GM23248 (cell line): ENCODE results near the gene TAX1BP3. TPM values are rescaled to one million over a fixed set of nuclear protein-coding genes. Genes with fewer than 3 reads are reported as not detected.

Experiments used
- DNase-seq: peaks from one replicate; pipeline ENCODE4 v3.0.0-alpha.2; 2015
- H2AFZ ChIP-seq: fragments of 200-600 bp; sonication (generic); 2 replicates; pipeline ENCODE4 v1.6.1; 2016; ENCODE audit warnings: antibody characterized with exemption
- H3F3A ChIP-seq: fragments of 200-600 bp; sonication (generic); 2 replicates; pipeline ENCODE4 v1.6.1; 2016; ENCODE audit warnings: mild to moderate bottlenecking, antibody characterized with exemption, mixed run types; ENCODE audit not compliant: insufficient read depth
- H3K27ac ChIP-seq: fragments of 200-600 bp; sonication (generic); 2 replicates; pipeline ENCODE4 v1.5.1; 2016; ENCODE audit warnings: mild to moderate bottlenecking
- H3K27me3 ChIP-seq: fragments of 200-600 bp; sonication (generic); replicated peaks from 2 replicates; pipeline ENCODE4 v1.6.1; 2016; ENCODE audit warnings: mild to moderate bottlenecking; ENCODE audit not compliant: insufficient read depth
- H3K36me3 ChIP-seq: fragments of 200-600 bp; sonication (generic); 2 replicates; pipeline ENCODE4 v1.6.1; 2016; ENCODE audit warnings: low read depth, mild to moderate bottlenecking
- H3K4me1 ChIP-seq: fragments of 200-600 bp; sonication (generic); 2 replicates; pipeline ENCODE4 v1.6.1; 2016; ENCODE audit warnings: mild to moderate bottlenecking; ENCODE audit not compliant: insufficient read depth
- H3K4me2 ChIP-seq: fragments of 200-600 bp; sonication (generic); one replicate; pipeline ENCODE4 v1.6.1; 2016; ENCODE audit warnings: mild to moderate bottlenecking; ENCODE audit not compliant: unreplicated experiment
- H3K4me3 ChIP-seq: fragments of 200-600 bp; sonication (generic); 2 replicates; pipeline ENCODE4 v1.5.1; 2016; ENCODE audit warnings: mild to moderate bottlenecking
- H3K79me2 ChIP-seq: fragments of 200-600 bp; sonication (generic); 2 replicates; pipeline ENCODE4 v1.6.1; 2016; ENCODE audit warnings: mild to moderate bottlenecking; ENCODE audit not compliant: insufficient read depth
- H3K9ac ChIP-seq: fragments of 200-600 bp; sonication (generic); 2 replicates; pipeline ENCODE4 v1.6.1; 2016; ENCODE audit warnings: mild to moderate bottlenecking
- H3K9me2 ChIP-seq: fragments of 200-600 bp; sonication (generic); 2 replicates; pipeline ENCODE4 v1.6.1; 2016; ENCODE audit warnings: mixed run types, mild to moderate bottlenecking, moderate library complexity; ENCODE audit not compliant: insufficient read depth
- H3K9me3 ChIP-seq: fragments of 200-600 bp; sonication (generic); one replicate; pipeline ENCODE4 v1.6.1; 2017; ENCODE audit warnings: low read depth
- H4K20me1 ChIP-seq: fragments of 200-600 bp; sonication (generic); 2 replicates; pipeline ENCODE4 v1.6.0; 2016; ENCODE audit not compliant: insufficient read depth
- EZH2 ChIP-seq: fragments of 200-600 bp; sonication (generic); IDR thresholded peaks from 2 replicates; pipeline ENCODE4 v1.6.1; 2018; ENCODE audit warnings: antibody characterized with exemption, mild to moderate bottlenecking; ENCODE audit not compliant: insufficient read depth, poor library complexity, severe bottlenecking
- EZH2phosphoT487 ChIP-seq: fragments of 200-600 bp; sonication (generic); IDR thresholded peaks from 2 replicates; pipeline ENCODE4 v1.6.1; 2018; ENCODE audit warnings: antibody characterized with exemption, moderate library complexity, mild to moderate bottlenecking, low read depth; ENCODE audit not compliant: insufficient read depth
- WGBS, 2 experiments: methylation state at CpG; one replicate each; pipeline ENCODE4 v1.1.6; 2015 to 2017; ENCODE audit warnings: low lambda C conversion rate in 2 of 2, low coverage in 1 of 2; ENCODE audit errors: missing lambda C conversion rate in 2 of 2; 5-methylcytosine and 5-hydroxymethylcytosine counted together
- in situ Hi-C: fragments of 300-500 bp; cut with MboI; formaldehyde crosslinking; loops from 2 replicates; pipeline ENCODE4 v1.15.0; 2020
- polyA plus RNA-seq: library from polyadenylated mRNA; unstranded; fragments of >200 nt; fragmentation: Nextera tagmentation; extraction: Ambion mirVana; gene quantifications from 2 replicates; pipeline ENCODE4 v1.2.1, GENCODE V29; 2016
- total RNA-seq: library from RNA; depleted of rRNA; stranded (reverse); fragments of >200 nt; shearing (Covaris generic); gene quantifications from 2 replicates; pipeline ENCODE4 v1.2.3, GENCODE V29; 2014

Gene TAX1BP3
- total and polyA plus RNA-seq, 2 experiments from 2014 or later, result 331 to 418 TPM

GRCh38 chr17:3693829-3694231 is 25.5 kb upstream of the TAX1BP3 start:
- no peak for TF ChIP-seq EZH2phosphoT487
- TF ChIP-seq EZH2, result no peak
- Histone ChIP-seq H3K79me2 (no peaks in the 10 kb centered on the region), H3K27ac (no peak overlapping the region), H3K4me3 (no peak overlapping the region), H3F3A (peaks cover 4% of the 10 kb centered on the region; the same call in 1 of the 2 replicates), H4K20me1 (no peaks in the 10 kb centered on the region), H2AFZ (no peak overlapping the region), H3K27me3 (no peaks in the 10 kb centered on the region), H3K9ac (no peak overlapping the region), H3K4me1 (peaks cover 10% of the 10 kb centered on the region; the same call in 1 of the 2 replicates), H3K36me3 (no peaks in the 10 kb centered on the region), H3K9me3 (no peaks in the 10 kb centered on the region), H3K4me2 (no peak overlapping the region), H3K9me2 (no peaks in the 10 kb centered on the region)
- WGBS, 2 experiments, result 84 to 85% methylated on average over 9 of the region's 9 CpGs
- in situ Hi-C loops, result no loop called here
- no peak for DNase-seq

DNA sequence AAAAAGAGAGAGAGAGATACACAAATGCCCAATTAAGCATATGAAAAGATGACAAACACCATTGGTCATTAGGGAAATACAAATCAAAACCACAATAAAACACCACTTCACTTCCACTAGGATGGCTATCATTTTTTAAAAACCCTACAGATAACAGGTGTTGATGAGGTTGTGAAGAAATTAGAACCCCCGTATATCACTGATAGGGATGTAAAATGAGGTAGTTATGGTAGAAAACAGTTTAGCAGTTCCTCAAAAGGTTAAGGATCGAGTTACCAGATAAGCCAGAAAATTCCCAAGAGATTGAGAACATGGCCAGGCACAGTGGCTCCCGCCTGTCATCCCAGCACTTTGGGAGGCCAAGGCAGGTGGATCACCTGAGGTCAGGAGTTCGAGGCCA is 24.8 kb upstream of the TAX1BP3 start:
- Histone ChIP-seq H3K79me2 (no peaks in the 10 kb centered on the region), H3F3A (peaks cover 4% of the 10 kb centered on the region; the same call in 1 of the 2 replicates), H3K4me3 (no peak overlapping the region), H3K4me2 (no peak overlapping the region), H3K27me3 (no peaks in the 10 kb centered on the region), H3K9ac (no peak overlapping the region), H3K4me1 (peaks cover 10% of the 10 kb centered on the region; the same call in 1 of the 2 replicates), H3K9me3 (no peaks in the 10 kb centered on the region), H4K20me1 (no peaks in the 10 kb centered on the region), H3K27ac (no peak overlapping the region), H3K36me3 (no peaks in the 10 kb centered on the region), H2AFZ (no peak overlapping the region), H3K9me2 (no peaks in the 10 kb centered on the region)
- no peak for TF ChIP-seq EZH2phosphoT487
- TF ChIP-seq EZH2, result no peak
- no peak for DNase-seq
- 82 to 96% methylated on average over 4 of the region's 4 CpGs for WGBS, 2 experiments
- in situ Hi-C loops, result no loop called here

DNA sequence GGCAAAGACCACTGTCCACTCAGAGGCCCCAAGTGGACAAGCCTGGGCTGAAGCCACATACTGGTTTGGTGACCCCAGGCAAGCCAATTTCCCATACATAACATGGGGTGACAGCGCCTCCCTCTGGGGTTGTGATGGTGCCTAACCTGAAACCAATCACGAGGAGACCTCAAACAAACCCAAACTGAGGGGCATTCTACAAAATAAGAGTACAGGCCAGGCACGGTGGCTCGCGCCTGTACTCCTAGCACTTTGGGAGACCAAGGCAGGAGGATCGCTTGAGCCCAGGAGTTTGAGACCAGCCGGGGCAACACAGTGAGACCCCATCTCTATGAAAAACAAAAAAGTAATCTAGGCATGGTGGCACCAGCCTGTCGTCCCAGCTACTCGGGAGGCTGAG is 24.0 kb upstream of the TAX1BP3 start:
- H3K79me2 ChIP-seq, result no peaks in the 10 kb centered on the region
- H3K9me3 ChIP-seq, result no peaks in the 10 kb centered on the region
- H3K36me3 ChIP-seq, result no peaks in the 10 kb centered on the region
- H3K27me3 ChIP-seq, result no peaks in the 10 kb centered on the region
- in situ Hi-C loops, result no loop called here
- no peak overlapping the region for H2AFZ ChIP-seq
- 69 to 74% methylated on average over 9 of the region's 9 CpGs for WGBS, 2 experiments
- H3K4me1 ChIP-seq, result peaks cover 10% of the 10 kb centered on the region; the same call in 1 of the 2 replicates
- H4K20me1 ChIP-seq, result no peaks in the 10 kb centered on the region
- no peak for DNase-seq
- no peak for TF ChIP-seq EZH2
- TF ChIP-seq EZH2phosphoT487, result no peak
- no peak overlapping the region for H3K27ac ChIP-seq
- H3K9ac ChIP-seq, result no peak overlapping the region
- H3K4me2 ChIP-seq, result no peak overlapping the region
- H3K4me3 ChIP-seq, result no peak overlapping the region
- peaks cover 4% of the 10 kb centered on the region; the same call in 1 of the 2 replicates for H3F3A ChIP-seq
- no peaks in the 10 kb centered on the region for H3K9me2 ChIP-seq

DNA sequence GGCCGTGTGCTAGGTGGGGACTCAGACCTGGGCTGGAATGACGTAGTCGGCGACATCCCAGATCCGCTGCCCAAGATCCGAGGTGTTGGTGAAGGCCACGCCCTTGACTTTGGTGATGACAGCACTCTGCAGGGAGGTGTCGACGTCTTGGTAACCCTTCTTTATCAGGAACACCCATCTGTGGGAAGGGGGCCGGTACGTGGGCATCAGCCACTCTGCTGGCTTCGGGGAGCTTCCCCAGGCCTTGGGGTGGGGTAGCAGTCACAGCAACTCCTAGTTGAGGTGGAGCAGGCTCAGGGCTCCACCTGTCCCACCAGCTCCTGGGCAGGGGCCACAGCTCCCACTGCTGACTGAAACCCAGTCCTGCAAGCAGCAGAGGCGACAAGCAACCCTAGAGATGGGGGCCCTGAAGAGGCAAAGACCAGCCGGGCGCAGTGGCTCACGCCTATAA is 23.3 kb upstream of the TAX1BP3 start:
- peaks cover 10% of the 10 kb centered on the region; the same call in 1 of the 2 replicates for H3K4me1 ChIP-seq
- H3K36me3 ChIP-seq, result no peaks in the 10 kb centered on the region
- H3K27ac ChIP-seq, result no peak overlapping the region
- no peak overlapping the region for H3K4me3 ChIP-seq
- H4K20me1 ChIP-seq, result no peaks in the 10 kb centered on the region
- H3K9me2 ChIP-seq, result no peaks in the 10 kb centered on the region
- no peak for TF ChIP-seq EZH2phosphoT487
- no peak for TF ChIP-seq EZH2
- in situ Hi-C loops, result no loop called here
- no peak overlapping the region for H3K9ac ChIP-seq
- no peak overlapping the region for H2AFZ ChIP-seq
- no peak overlapping the region for H3K4me2 ChIP-seq
- 78 to 79% methylated on average over 16 of the region's 16 CpGs for WGBS, 2 experiments
- no peaks in the 10 kb centered on the region for H3K27me3 ChIP-seq
- no peaks in the 10 kb centered on the region for H3K79me2 ChIP-seq
- H3K9me3 ChIP-seq, result no peaks in the 10 kb centered on the region
- no peak for DNase-seq
- peaks cover 4% of the 10 kb centered on the region; the same call in 1 of the 2 replicates for H3F3A ChIP-seq
